Stimulated activated naive CD8-positive, alpha-beta T cell treated with anti-CD3 and anti-CD28 coated beads, Interleukin-15, Interleukin-2, amounts not matched to agents 100 U/mL and 50 U/mL, for 24 hours (primary cell): ENCODE measurements around the gene AOC3.
"Not testable (repeated sequence)": the region's sequence is repeated elsewhere in the genome, so short reads cannot be mapped to it uniquely, and the experiment has no call there.

Source experiments
- ATAC-seq: fragments of 150-1000 bp; cut with Tn5 transposase; one replicate; pipeline ENCODE4 v1.10.0; 2021
- DNase-seq: peaks from one replicate; pipeline ENCODE4 v3.0.0; 2021

AOC3 gene

GRCh38 chr17:42894283-42895184 lies 43.5 kb downstream of the AOC3 start:
- ATAC-seq (no peak), DNase-seq (no peak)

GRCh38 chr17:42895185-42895555 lies 44.2 kb downstream of the AOC3 start:
- DNase-seq (no peak), ATAC-seq (no peak)

- no peak for DNase-seq
Measured at GRCh38 chr17:42898147-42898811, 47.3 kb downstream of the AOC3 start.

DNA sequence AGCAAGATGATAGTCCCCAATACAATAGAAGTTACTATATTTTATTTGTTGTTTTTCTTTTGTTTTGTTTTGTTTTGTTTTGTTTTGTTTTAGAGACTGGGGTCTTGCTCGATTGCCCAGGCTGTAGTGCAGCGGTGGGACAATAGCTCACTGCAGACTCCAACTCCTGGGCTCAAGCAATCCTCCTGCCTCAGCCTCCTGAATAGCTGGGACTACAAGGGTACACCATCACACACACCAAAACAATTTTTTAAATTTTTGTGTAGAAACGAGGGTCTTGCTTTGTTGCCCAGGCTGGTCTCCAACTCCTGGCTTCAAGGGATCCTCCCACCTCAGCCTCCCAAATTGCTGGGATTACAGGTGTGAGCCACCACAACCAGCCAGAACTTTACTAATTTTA lies 49.0 kb downstream of the AOC3 start:
- not testable (repeated sequence) for DNase-seq, ATAC-seq

More at GRCh38 chr17:42898147-42898811, 47.3 kb downstream of the AOC3 start:
- ATAC-seq: no peak

- no peak for ATAC-seq
- no peak for DNase-seq
Measured at GRCh38 chr17:42900460-42901331, 49.7 kb downstream of the AOC3 start, which contains the start of gene G6PC1. TSS of gene G6PC1 (plus strand) at chr17:42900799. CDS start at chr17:42900877, 78 bp downstream.

- ATAC-seq: no peak
- no peak for DNase-seq
Measured at GRCh38 chr17:42901535-42902229, 50.7 kb downstream of the AOC3 start.

GRCh38 chr17:42904110-42904469 lies 53.1 kb downstream of the AOC3 start:
- ATAC-seq (no peak), DNase-seq (no peak)

GRCh38 chr17:42906772-42907446 lies 55.9 kb downstream of the AOC3 start:
- DNase-seq (no peak), ATAC-seq (no peak)
